ENCODE results near the gene CD180. TPM values are rescaled to one million over a fixed set of nuclear protein-coding genes. Genes with fewer than 3 reads are reported as not detected.

CD180 gene
- total RNA-seq, 1 experiment from 2014 or later, result not detected

- CTCF ChIA-PET, result no interaction called here
- no TSS peak for BruUV-seq (replicated peaks)
Observed at GRCh38 chr5:67140413-67140812, 56.2 kb downstream of the CD180 start.

More at GRCh38 chr5:67140413-67140812, 56.2 kb downstream of the CD180 start:
- H3K9ac ChIP-seq (ENCODE audit: low read length), result no peak overlapping the region
- no peak overlapping the region for H2AFZ ChIP-seq (ENCODE audit: low read depth, low read length, poor library complexity, severe bottlenecking)
- no peak overlapping the region for H3K27ac ChIP-seq (ENCODE audit: low read depth, low read length)
- RAD21 ChIA-PET (ENCODE audit: low non-redundant PET in 1 of 2, low total read pairs in 2 of 2, uncharacterized antibody in 2 of 2, unreplicated experiment in 2 of 2), result no interaction called here
- H3K9me3 ChIP-seq (ENCODE audit: control insufficient read depth in 1 of 2, insufficient read depth in 1 of 2, low read depth in 1 of 2, low read length in 2 of 2), result no peaks in the 10 kb centered on the region
- intact Hi-C loops (cut with micrococcal nuclease), result no loop called here
- H3K4me2 ChIP-seq (ENCODE audit: low read length), result no peak overlapping the region
- no peak for TF ChIP-seq SIN3A (IDR thresholded peaks at IDR 0.05; ENCODE audit: low read depth)
- TF ChIP-seq EGR1 (IDR thresholded peaks at IDR 0.05; ENCODE audit: low read depth), result no peak
- TF ChIP-seq ATF3 (IDR thresholded peaks at IDR 0.05), result no peak
- no peak for TF ChIP-seq CBX3 (IDR thresholded peaks at IDR 0.05; ENCODE audit: low read depth)
- TF ChIP-seq ZFX (IDR thresholded peaks at IDR 0.05), result no peak
- no peak for TF ChIP-seq POLR2A (IDR thresholded peaks at IDR 0.05; ENCODE audit: borderline replicate concordance, extremely low read depth, insufficient read depth, insufficient read length)
- TF ChIP-seq SP1 (IDR thresholded peaks at IDR 0.05; ENCODE audit: low read depth), result no peak
- no peak for TF ChIP-seq YY1 (IDR thresholded peaks at IDR 0.05; ENCODE audit: extremely low read depth, insufficient replicate concordance, low read depth, low read length)
- TF ChIP-seq, protein P1, sequence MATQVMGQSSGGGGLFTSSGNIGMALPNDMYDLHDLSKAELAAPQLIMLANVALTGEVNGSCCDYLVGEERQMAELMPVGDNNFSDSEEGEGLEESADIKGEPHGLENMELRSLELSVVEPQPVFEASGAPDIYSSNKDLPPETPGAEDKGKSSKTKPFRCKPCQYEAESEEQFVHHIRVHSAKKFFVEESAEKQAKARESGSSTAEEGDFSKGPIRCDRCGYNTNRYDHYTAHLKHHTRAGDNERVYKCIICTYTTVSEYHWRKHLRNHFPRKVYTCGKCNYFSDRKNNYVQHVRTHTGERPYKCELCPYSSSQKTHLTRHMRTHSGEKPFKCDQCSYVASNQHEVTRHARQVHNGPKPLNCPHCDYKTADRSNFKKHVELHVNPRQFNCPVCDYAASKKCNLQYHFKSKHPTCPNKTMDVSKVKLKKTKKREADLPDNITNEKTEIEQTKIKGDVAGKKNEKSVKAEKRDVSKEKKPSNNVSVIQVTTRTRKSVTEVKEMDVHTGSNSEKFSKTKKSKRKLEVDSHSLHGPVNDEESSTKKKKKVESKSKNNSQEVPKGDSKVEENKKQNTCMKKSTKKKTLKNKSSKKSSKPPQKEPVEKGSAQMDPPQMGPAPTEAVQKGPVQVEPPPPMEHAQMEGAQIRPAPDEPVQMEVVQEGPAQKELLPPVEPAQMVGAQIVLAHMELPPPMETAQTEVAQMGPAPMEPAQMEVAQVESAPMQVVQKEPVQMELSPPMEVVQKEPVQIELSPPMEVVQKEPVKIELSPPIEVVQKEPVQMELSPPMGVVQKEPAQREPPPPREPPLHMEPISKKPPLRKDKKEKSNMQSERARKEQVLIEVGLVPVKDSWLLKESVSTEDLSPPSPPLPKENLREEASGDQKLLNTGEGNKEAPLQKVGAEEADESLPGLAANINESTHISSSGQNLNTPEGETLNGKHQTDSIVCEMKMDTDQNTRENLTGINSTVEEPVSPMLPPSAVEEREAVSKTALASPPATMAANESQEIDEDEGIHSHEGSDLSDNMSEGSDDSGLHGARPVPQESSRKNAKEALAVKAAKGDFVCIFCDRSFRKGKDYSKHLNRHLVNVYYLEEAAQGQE (IDR thresholded peaks at IDR 0.05; ENCODE audit: low read depth), result no peak
- no peak for TF ChIP-seq TCF7L2 (IDR thresholded peaks at IDR 0.05; ENCODE audit: borderline replicate concordance, extremely low read depth, insufficient read depth, insufficient read length)
- no peaks in the 10 kb centered on the region for H3K4me1 ChIP-seq (ENCODE audit: control insufficient read depth in 1 of 2, insufficient read depth in 2 of 2, low read length in 2 of 2)
- no peaks in the 10 kb centered on the region for H3K36me3 ChIP-seq (ENCODE audit: control insufficient read depth in 1 of 2, insufficient read depth in 2 of 2, low read length in 2 of 2)
- ATAC-seq (no peak), DNase-seq (ENCODE audit: low read depth, low spot score) (no peak)
- peaks cover 20% of the 10 kb centered on the region; the same call in 1 of the 2 replicates for H3K27me3 ChIP-seq (ENCODE audit: insufficient read depth, low read length)
- H3K9me2 ChIP-seq (ENCODE audit: insufficient read depth), result no peaks in the 10 kb centered on the region
- H3K79me2 ChIP-seq (ENCODE audit: insufficient read depth, low read length), result no peaks in the 10 kb centered on the region
- no peaks in the 10 kb centered on the region for H4K20me1 ChIP-seq (ENCODE audit: insufficient read depth)
- no peak overlapping the region for H3K4me3 ChIP-seq (replicated peaks in 1 of 2; ENCODE audit: low read depth in 1 of 2, low read length in 2 of 2)
- POLR2A ChIA-PET, result no interaction called here

Measured in HCT116 (cell line).